Endothelial cell of hepatic sinusoid (primary cell): Measurements from ENCODE around the gene SIGLEC10.

ENCODE experiments used
- in situ Hi-C: cut with HindIII; loops from 2 replicates; pipeline ENCODE4 v1.10.0; 2017; ENCODE audit warnings: low sequenced_read_pairs

Gene SIGLEC10

GRCh38 chr19:51367565-51368365, 49.7 kb downstream of the SIGLEC10 start:
- in situ Hi-C loops: no loop called here

DNA sequence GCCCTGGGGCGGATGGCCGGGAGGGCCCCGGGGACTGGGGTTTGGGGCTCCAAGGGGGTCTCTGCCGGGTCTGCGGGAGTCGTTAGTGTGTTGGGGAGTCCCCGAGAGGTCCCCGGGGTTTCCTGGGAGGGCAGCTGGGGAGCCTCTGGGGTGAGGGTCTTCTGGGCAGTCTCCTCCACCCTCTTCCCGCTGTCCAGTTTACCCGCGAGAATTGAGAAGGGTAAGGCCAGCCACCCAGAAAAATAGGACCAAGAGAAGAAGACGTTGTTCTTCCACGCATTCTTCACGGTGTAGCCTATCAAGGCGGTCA, 50.2 kb downstream of the SIGLEC10 start:
- in situ Hi-C loops: no loop called here

DNA sequence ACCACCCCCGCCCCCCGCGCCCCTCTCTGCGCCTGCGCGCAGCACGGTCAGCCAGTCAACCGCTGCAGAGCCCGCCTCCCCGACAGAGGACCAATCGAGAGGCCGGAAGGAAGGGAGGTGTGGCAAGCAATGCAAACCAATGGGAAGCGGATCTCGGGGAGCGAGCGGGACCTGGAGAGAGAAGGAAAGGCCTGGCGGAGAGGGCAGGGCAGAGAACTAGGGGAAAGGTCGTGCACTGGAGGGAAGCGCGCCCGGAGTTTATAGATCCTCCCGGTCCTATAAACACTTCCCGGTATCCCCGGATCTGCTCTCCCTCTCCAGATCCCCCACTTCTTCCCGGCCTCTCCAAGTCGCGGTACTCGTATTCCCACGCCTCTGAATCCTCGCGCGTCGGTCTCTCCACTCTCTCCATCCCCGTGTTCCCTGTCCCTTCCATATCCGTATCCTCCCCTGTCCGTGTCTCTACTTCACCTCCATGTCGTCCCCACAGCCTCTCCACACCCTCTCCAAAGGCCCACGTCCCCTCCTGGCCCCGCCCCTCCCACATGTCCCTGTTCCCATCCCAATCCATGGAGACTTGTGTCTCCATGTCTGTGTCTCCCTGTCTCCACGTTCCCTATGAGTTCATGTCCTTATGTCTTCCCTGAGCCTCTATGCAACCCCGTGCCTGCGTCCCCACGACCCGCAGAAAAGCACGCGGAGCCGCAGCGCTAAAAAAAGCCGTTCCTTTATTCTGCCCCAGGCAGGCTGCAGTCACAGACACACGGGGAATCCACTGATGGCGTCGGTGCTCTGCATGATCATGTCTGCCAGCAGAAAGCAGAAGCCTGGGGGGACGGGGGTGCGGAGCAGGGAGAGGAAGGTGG, 50.8 kb downstream of the SIGLEC10 start:
- in situ Hi-C loops: no loop called here

- in situ Hi-C loops: no loop called here
Measured at GRCh38 chr19:51365965-51366388, 51.5 kb downstream of the SIGLEC10 start, which contains the start of gene ETFB. ETFB (minus strand) TSS chr19:51366388; CDS start chr19:51366326, 62 bp downstream.

DNA sequence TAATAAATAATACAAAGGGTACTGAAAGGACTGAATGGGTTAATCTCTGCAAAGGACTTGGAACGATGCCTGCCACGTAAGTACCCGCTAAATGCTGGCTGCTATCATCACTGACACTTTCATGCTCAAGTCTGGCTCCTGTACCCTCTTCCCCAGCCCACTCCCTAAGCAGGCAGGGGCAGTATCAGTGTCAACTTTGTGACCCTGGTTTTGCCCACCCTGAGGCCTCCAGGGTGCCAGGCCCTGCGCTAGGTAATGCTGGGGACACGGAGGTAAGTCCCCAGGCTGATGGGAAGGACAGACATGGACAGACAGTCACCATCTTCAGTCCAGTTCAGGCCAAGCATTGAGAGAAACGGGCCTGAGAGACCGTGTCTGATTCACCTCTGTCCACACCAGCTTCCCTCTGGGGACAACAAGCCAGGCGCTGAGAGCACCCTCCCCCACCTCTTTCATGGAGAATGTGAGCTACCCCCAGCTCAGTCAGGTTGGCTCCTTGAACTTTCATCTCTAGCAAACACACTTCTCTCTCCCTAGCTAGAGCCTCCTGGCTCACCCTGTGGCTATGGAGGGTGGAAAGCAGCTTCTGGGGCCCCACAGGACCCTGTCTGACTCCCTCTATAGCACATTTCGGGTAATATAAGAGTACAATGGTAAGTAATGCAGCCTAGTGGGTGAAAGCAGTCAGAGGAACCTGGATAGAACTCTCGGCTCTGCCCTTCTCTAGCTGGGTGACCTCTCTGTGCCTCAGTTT, 52.1 kb downstream of the SIGLEC10 start:
- in situ Hi-C loops: no loop called here

DNA sequence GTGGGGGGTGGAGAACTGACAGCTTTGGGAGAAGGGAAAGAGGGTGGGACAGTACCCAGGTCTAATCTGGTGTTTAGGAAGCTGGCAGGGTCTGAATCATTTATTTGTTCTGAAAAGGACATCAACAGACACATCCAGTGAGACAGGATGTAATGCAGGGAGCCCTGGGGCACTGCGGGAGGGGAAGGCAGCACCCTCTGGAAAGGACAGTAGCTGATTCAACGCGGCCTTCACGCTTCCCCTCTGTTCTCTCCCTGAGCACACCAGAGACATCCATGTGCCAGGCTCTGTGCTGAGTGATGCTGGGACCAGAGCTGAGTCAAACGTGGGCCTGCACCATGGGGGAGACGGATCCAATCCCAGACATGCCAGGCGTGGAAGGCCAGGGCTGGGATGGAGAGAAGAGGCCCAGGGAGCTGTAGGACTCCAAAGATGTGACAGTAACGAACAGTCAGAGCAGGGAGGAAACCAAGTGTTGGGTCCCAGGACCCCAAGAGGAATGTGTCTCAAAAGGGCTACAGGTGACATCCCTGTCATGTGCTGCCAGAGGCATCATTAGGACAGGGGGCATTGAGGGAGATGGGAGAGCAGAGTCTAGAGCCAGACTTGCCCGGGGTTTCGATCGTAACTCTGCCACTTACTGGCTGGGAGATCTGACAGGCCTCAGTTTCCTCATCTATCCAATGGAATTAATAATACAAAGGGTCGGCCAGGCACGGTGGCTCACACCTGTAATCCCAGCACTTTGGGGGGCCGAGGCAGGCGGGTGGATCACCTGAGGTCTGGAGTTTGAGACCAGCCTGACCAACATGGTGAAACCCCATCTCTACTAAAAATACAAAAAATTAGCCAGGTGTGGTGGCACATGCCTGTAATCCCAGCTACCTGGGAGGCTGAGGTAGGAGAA, 53.0 kb downstream of the SIGLEC10 start:
- in situ Hi-C loops: no loop called here

DNA sequence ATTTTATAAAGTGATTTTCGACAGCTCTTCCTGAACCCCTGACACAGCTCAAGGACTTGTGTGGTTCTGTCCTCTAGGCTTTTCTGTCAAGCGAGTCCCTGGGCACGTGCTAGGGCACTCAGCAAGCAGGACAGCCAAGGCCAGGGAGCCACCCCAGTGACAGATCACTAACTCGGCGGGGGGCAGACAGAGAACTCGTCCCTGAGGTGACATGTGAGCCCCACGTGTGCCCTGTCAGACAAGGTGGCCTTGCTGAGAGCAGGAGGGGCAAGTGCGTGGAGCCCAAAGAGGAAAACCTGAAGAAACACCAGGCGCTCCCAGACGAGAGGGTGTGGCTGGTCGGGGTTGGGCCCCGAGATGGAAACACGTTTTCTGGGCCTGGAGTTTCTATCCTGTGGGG, 56.2 kb downstream of the SIGLEC10 start:
- in situ Hi-C loops: no loop called here
